HCT116 (cell line): Measurements from ENCODE around the gene LRRC42. TPM values are rescaled to one million over a fixed set of nuclear protein-coding genes. Genes with fewer than 3 reads are reported as not detected.

Experiments used
- ATAC-seq: fragments of 200-7000 bp; cut with Tn5 transposase; 2 replicates; pipeline ENCODE4 v1.9.1; 2020; ENCODE audit warnings: mild to moderate bottlenecking, moderate library complexity
- BruUV-seq: library from RNA; stranded (reverse); fragments of 400-500 nt; replicated peaks from 2 replicates; lab custom pipeline; 2021; lab: Mats Ljungman, UMichigan
- CTCF ChIA-PET: fragments of 300-600 bp; sonication (Branson Sonifier 250); formaldehyde crosslinking; loops from one replicate; lab custom pipeline; 2021; ENCODE audit warnings: antibody characterized with exemption; lab: Charles Lee
- POLR2A ChIA-PET: fragments of 300-600, 350-600 bp; sonication (Branson Sonifier 250); formaldehyde crosslinking; loops from one replicate; lab custom pipeline; 2021; ENCODE audit warnings: antibody characterized with exemption; lab: Charles Lee
- RAD21 ChIA-PET, 2 experiments: fragments of 300-600 bp; sonication (Branson Sonifier 250); formaldehyde crosslinking; loops; one replicate each; lab custom pipeline; 2023; ENCODE audit warnings: low total read pairs in 2 of 2; ENCODE audit not compliant: uncharacterized antibody in 2 of 2, unreplicated experiment in 2 of 2, low non-redundant PET in 1 of 2; lab: Charles Lee
- DNase-seq: peaks from one replicate; pipeline ENCODE4 v3.0.0-alpha.2; 2010; ENCODE audit warnings: low read depth, low spot score
- H2AFZ ChIP-seq: fragments of 200-600 bp; shearing (Covaris generic), sonication (generic); 2 replicates; pipeline ENCODE4 v1.6.1; 2017; ENCODE audit warnings: low read depth, mixed run types, mixed read lengths, antibody characterized with exemption, low read length; ENCODE audit not compliant: poor library complexity, severe bottlenecking
- H3K27ac ChIP-seq: 2 replicates; pipeline ENCODE4 v1.5.1; 2012; ENCODE audit warnings: low read depth, low read length
- H3K27me3 ChIP-seq: fragments of 200-600 bp; sonication (generic); 2 replicates; pipeline ENCODE4 v1.6.1; 2016; ENCODE audit warnings: mixed run types, low read length, mixed read lengths; ENCODE audit not compliant: insufficient read depth
- H3K36me3 ChIP-seq, 2 experiments: fragments of 200-500 bp in 1 of 2; fragments of 200-600 bp in 1 of 2; sonication (Bioruptor generic) in 1 of 2; sonication (generic) in 1 of 2; 2 replicates each; pipeline versions ENCODE4 v1.5.1 to v1.6.1; 2014 to 2016; ENCODE audit warnings: low read length in 2 of 2, inconsistent platforms in 1 of 2, mixed read lengths in 1 of 2, mixed run types in 1 of 2; ENCODE audit not compliant: insufficient read depth in 2 of 2, control insufficient read depth in 1 of 2
- H3K4me1 ChIP-seq, 2 experiments: fragments of 200-600 bp in 1 of 2; sonication (generic) in 1 of 2; 2 replicates each; pipeline versions ENCODE4 v1.5.1 to v1.6.1; 2012 to 2017; ENCODE audit warnings: low read length in 2 of 2, inconsistent platforms in 1 of 2, mild to moderate bottlenecking in 1 of 2, mixed read lengths in 1 of 2, mixed run types in 1 of 2, moderate library complexity in 1 of 2; ENCODE audit not compliant: insufficient read depth in 2 of 2, control insufficient read depth in 1 of 2
- H3K4me2 ChIP-seq: fragments of 200-600 bp; sonication (generic); 2 replicates; pipeline ENCODE4 v1.6.1; 2017; ENCODE audit warnings: mixed run types, low read length, mixed read lengths
- H3K4me3 ChIP-seq, 2 experiments: fragments of 200-600 bp in 1 of 2; sonication (generic) in 1 of 2; replicated peaks in 1 of 2; 2 replicates each; pipeline ENCODE4 v1.5.1; 2011 to 2016; ENCODE audit warnings: low read length in 2 of 2, control low read depth in 1 of 2, low read depth in 1 of 2, mild to moderate bottlenecking in 1 of 2, mixed read lengths in 1 of 2, mixed run types in 1 of 2
- H3K79me2 ChIP-seq: fragments of 200-600 bp; sonication (generic); 2 replicates; pipeline ENCODE4 v1.6.1; 2017; ENCODE audit warnings: mild to moderate bottlenecking, mixed run types, low read length, moderate library complexity, mixed read lengths; ENCODE audit not compliant: insufficient read depth
- H3K9ac ChIP-seq: fragments of 200-600 bp; sonication (generic); 2 replicates; pipeline ENCODE4 v1.6.1; 2016; ENCODE audit warnings: low read length, mixed read lengths
- H3K9me2 ChIP-seq: fragments of 200-600 bp; sonication (generic), shearing (Covaris generic); 2 replicates; pipeline ENCODE4 v1.6.1; 2017; ENCODE audit warnings: mixed run types, mild to moderate bottlenecking, moderate library complexity; ENCODE audit not compliant: insufficient read depth
- H3K9me3 ChIP-seq, 2 experiments: fragments of 200-500 bp in 1 of 2; fragments of 200-600 bp in 1 of 2; sonication (Bioruptor generic) in 1 of 2; sonication (generic) in 1 of 2; 2 replicates each; pipeline ENCODE4 v1.6.1; 2014 to 2017; ENCODE audit warnings: low read length in 2 of 2, mixed read lengths in 2 of 2, inconsistent platforms in 1 of 2, low read depth in 1 of 2, mild to moderate bottlenecking in 1 of 2, mixed run types in 1 of 2, moderate library complexity in 1 of 2; ENCODE audit not compliant: control insufficient read depth in 1 of 2, insufficient read depth in 1 of 2
- H4K20me1 ChIP-seq: fragments of 200-600 bp; sonication (generic), shearing (Covaris generic); 2 replicates; pipeline ENCODE4 v1.6.1; 2017; ENCODE audit warnings: mixed run types, mild to moderate bottlenecking, moderate library complexity; ENCODE audit not compliant: insufficient read depth
- EGR1 ChIP-seq: IDR thresholded peaks from 2 replicates; pipeline ENCODE4 v1.6.1; 2012; ENCODE audit warnings: low read depth
- EZH2 ChIP-seq: fragments of 200-600 bp; sonication (generic); IDR thresholded peaks from 2 replicates; pipeline ENCODE4 v1.6.1; 2017; ENCODE audit warnings: antibody characterized with exemption, mixed run types
- EZH2phosphoT487 ChIP-seq: fragments of 200-600 bp; IDR thresholded peaks from 2 replicates; pipeline ENCODE4 v1.6.1; 2018; ENCODE audit warnings: antibody characterized with exemption, borderline replicate concordance
- SIN3A ChIP-seq: IDR thresholded peaks from 2 replicates; pipeline ENCODE4 v1.6.1; 2012; ENCODE audit warnings: low read depth
- SP1 ChIP-seq: IDR thresholded peaks from 2 replicates; pipeline ENCODE4 v1.6.1; 2012; ENCODE audit warnings: low read depth
- SRF ChIP-seq: IDR thresholded peaks from 2 replicates; pipeline ENCODE4 v1.6.1; 2012; ENCODE audit warnings: low read depth
- TCF7L2 ChIP-seq: IDR thresholded peaks from 2 replicates; pipeline ENCODE4 v1.7.0; 2011; ENCODE audit warnings: borderline replicate concordance, inconsistent platforms; ENCODE audit not compliant: insufficient read depth, insufficient read length; ENCODE audit errors: extremely low read depth
- ZFX ChIP-seq: fragments of 450-650 bp; IDR thresholded peaks from 2 replicates; pipeline ENCODE4 v1.6.1; 2017
- intact Hi-C: fragments of 100-400 bp; cut with micrococcal nuclease; formaldehyde crosslinking; loops from 2 replicates; pipeline ENCODE4 v1.10.0; 2022
- total RNA-seq: library from RNA; stranded (reverse); gene quantifications from one replicate; pipeline ENCODE4 v1.2.1, GENCODE V29; 2021; ENCODE audit not compliant: unreplicated experiment
- TF ChIP-seq, protein P1 (sequence below): IDR thresholded peaks from 2 replicates; pipeline ENCODE4 v1.6.1; 2012; ENCODE audit warnings: low read depth
- TF ChIP-seq, protein P2 (sequence below): IDR thresholded peaks from 2 replicates; pipeline ENCODE4 v1.6.1; 2011; ENCODE audit warnings: mild to moderate bottlenecking, low read length, moderate library complexity; ENCODE audit not compliant: insufficient replicate concordance; ENCODE audit errors: extremely low read depth
- TF ChIP-seq, protein P3 (sequence below), 3 experiments: fragments of 200-600 bp in 1 of 3; sonication (generic) in 1 of 3; IDR thresholded peaks in 2 of 3; conservative IDR thresholded peaks in 1 of 3; 2 replicates each; pipeline ENCODE4 v1.5.1; 2012 to 2017; ENCODE audit warnings: low read depth in 2 of 3, low read length in 2 of 3, antibody characterized with exemption in 1 of 3, borderline replicate concordance in 1 of 3, control low read depth in 1 of 3, mild to moderate bottlenecking in 1 of 3, mixed read lengths in 1 of 3, mixed run types in 1 of 3, moderate library complexity in 1 of 3; ENCODE audit not compliant: insufficient read depth in 1 of 3
- TF ChIP-seq, protein P4 (sequence below): IDR thresholded peaks from 2 replicates; pipeline ENCODE4 v1.6.1; 2012

LRRC42 gene
- total RNA-seq, 1 experiment from 2014 or later: 62.5 TPM

DNA sequence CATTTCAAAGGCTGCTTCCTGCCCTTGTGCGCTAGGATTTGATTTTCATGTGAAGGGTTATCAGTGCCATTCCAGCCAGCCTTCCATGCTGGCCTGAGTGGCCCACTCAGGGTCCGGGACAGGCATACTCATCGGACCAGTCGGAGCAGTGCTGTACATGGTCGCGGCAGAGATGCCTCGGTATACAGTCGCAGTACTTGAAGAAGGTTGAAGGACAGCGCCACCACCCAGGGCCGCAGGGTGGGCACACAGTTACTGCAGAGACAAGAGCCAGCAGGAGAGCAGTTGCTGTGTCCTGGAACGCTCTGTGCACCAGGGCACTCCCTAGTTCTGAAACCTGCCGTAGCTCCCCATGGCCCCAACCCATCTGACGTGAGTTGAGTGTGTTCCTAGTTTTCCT, 62.7 kb downstream of the LRRC42 start (continued):
- TF ChIP-seq, protein P1, sequence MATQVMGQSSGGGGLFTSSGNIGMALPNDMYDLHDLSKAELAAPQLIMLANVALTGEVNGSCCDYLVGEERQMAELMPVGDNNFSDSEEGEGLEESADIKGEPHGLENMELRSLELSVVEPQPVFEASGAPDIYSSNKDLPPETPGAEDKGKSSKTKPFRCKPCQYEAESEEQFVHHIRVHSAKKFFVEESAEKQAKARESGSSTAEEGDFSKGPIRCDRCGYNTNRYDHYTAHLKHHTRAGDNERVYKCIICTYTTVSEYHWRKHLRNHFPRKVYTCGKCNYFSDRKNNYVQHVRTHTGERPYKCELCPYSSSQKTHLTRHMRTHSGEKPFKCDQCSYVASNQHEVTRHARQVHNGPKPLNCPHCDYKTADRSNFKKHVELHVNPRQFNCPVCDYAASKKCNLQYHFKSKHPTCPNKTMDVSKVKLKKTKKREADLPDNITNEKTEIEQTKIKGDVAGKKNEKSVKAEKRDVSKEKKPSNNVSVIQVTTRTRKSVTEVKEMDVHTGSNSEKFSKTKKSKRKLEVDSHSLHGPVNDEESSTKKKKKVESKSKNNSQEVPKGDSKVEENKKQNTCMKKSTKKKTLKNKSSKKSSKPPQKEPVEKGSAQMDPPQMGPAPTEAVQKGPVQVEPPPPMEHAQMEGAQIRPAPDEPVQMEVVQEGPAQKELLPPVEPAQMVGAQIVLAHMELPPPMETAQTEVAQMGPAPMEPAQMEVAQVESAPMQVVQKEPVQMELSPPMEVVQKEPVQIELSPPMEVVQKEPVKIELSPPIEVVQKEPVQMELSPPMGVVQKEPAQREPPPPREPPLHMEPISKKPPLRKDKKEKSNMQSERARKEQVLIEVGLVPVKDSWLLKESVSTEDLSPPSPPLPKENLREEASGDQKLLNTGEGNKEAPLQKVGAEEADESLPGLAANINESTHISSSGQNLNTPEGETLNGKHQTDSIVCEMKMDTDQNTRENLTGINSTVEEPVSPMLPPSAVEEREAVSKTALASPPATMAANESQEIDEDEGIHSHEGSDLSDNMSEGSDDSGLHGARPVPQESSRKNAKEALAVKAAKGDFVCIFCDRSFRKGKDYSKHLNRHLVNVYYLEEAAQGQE: no peak
- TF ChIP-seq, all 23 proteins: peak for 0

DNA sequence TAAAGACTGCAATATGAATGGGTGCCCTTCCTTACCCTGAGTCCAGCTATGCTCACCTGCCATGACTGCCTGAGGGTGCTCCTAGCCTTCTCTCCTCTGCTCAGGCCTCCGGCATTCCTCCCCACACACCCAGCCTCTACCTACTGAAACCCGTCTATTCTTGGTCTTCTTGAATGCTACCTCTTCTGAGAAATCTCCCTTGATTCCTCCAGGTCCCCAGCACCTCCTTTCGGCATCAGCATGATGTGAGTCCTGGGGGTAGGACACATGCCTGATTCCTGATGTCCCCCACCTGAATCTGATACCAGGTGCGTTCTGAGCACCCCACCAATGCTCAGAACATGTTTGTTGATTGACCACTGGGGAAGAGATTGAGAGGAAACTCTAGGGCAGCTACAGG, 63.3 kb downstream of the LRRC42 start:
- BruUV-seq: no TSS peak
- no peaks in the 10 kb centered on the region for H3K36me3 ChIP-seq
- intact Hi-C loops: no loop called here
- H3K4me3 ChIP-seq: no peak overlapping the region
- RAD21 ChIA-PET: no interaction called here
- DNase-seq: no peak
- POLR2A ChIA-PET: no interaction called here
- TF ChIP-seq, protein P1: no peak
- TF ChIP-seq TCF7L2: no peak
- TF ChIP-seq EZH2phosphoT487: no peak
- TF ChIP-seq SRF: no peak
- TF ChIP-seq ZFX: no peak
- no peak for TF ChIP-seq SIN3A
- TF ChIP-seq, protein P2, sequence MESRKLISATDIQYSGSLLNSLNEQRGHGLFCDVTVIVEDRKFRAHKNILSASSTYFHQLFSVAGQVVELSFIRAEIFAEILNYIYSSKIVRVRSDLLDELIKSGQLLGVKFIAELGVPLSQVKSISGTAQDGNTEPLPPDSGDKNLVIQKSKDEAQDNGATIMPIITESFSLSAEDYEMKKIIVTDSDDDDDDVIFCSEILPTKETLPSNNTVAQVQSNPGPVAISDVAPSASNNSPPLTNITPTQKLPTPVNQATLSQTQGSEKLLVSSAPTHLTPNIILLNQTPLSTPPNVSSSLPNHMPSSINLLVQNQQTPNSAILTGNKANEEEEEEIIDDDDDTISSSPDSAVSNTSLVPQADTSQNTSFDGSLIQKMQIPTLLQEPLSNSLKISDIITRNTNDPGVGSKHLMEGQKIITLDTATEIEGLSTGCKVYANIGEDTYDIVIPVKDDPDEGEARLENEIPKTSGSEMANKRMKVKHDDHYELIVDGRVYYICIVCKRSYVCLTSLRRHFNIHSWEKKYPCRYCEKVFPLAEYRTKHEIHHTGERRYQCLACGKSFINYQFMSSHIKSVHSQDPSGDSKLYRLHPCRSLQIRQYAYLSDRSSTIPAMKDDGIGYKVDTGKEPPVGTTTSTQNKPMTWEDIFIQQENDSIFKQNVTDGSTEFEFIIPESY: no peak
- TF ChIP-seq, protein P3, sequence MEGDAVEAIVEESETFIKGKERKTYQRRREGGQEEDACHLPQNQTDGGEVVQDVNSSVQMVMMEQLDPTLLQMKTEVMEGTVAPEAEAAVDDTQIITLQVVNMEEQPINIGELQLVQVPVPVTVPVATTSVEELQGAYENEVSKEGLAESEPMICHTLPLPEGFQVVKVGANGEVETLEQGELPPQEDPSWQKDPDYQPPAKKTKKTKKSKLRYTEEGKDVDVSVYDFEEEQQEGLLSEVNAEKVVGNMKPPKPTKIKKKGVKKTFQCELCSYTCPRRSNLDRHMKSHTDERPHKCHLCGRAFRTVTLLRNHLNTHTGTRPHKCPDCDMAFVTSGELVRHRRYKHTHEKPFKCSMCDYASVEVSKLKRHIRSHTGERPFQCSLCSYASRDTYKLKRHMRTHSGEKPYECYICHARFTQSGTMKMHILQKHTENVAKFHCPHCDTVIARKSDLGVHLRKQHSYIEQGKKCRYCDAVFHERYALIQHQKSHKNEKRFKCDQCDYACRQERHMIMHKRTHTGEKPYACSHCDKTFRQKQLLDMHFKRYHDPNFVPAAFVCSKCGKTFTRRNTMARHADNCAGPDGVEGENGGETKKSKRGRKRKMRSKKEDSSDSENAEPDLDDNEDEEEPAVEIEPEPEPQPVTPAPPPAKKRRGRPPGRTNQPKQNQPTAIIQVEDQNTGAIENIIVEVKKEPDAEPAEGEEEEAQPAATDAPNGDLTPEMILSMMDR (IDR thresholded peaks at IDR 0.05 in 2 of 3, conservative IDR thresholded peaks at IDR 0.05 in 1 of 3; ENCODE audit: borderline replicate concordance in 1 of 3, insufficient read depth in 1 of 3, low read depth in 2 of 3, low read length in 2 of 3): no peak
- TF ChIP-seq SP1: no peak
- TF ChIP-seq EZH2: no peak
- TF ChIP-seq EGR1: no peak
- TF ChIP-seq, protein P4, sequence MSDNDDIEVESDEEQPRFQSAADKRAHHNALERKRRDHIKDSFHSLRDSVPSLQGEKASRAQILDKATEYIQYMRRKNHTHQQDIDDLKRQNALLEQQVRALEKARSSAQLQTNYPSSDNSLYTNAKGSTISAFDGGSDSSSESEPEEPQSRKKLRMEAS: no peak
- TF ChIP-seq, all 23 proteins: peak for 0
- Histone ChIP-seq H2AFZ (no peak overlapping the region), H3K27ac (no peak overlapping the region), H3K27me3 (no peaks in the 10 kb centered on the region), H3K9me3 (no peaks in the 10 kb centered on the region), H3K79me2 (no peaks in the 10 kb centered on the region), H3K9ac (no peak overlapping the region), H4K20me1 (no peaks in the 10 kb centered on the region), H3K9me2 (no peaks in the 10 kb centered on the region), H3K4me2 (no peak overlapping the region), H3K4me1 (peaks cover under 1 to 4% of the 10 kb centered on the region in 2 experiments; a peak in 2 of 4 replicates)
- ATAC-seq: no peak
- CTCF ChIA-PET: no interaction called here
